ENCODE measurements around the gene MEN1. TPM values are rescaled to one million over a fixed set of nuclear protein-coding genes. Genes with fewer than 3 reads are reported as not detected.

Gene MEN1
- total RNA-seq, 1 experiment from 2014 or later = 54.5 TPM

GRCh38 chr11:64833509-64833908 is 23.2 kb upstream of the MEN1 start:
- intact Hi-C loops (cut with micrococcal nuclease; ENCODE audit: unreplicated experiment) = no loop called here
- TF ChIP-seq POLR2AphosphoS5 (IDR thresholded peaks at IDR 0.05; ENCODE audit: low read depth, low read length) (no peak), SIN3A (IDR thresholded peaks at IDR 0.05; ENCODE audit: borderline replicate concordance, insufficient read depth, low read depth, low read length) (no peak), TCF7L2 (IDR thresholded peaks at IDR 0.05; ENCODE audit: low read depth, low read length) (no peak), CTCF (IDR thresholded peaks at IDR 0.05) (no peak)
- TF ChIP-seq, protein P1, sequence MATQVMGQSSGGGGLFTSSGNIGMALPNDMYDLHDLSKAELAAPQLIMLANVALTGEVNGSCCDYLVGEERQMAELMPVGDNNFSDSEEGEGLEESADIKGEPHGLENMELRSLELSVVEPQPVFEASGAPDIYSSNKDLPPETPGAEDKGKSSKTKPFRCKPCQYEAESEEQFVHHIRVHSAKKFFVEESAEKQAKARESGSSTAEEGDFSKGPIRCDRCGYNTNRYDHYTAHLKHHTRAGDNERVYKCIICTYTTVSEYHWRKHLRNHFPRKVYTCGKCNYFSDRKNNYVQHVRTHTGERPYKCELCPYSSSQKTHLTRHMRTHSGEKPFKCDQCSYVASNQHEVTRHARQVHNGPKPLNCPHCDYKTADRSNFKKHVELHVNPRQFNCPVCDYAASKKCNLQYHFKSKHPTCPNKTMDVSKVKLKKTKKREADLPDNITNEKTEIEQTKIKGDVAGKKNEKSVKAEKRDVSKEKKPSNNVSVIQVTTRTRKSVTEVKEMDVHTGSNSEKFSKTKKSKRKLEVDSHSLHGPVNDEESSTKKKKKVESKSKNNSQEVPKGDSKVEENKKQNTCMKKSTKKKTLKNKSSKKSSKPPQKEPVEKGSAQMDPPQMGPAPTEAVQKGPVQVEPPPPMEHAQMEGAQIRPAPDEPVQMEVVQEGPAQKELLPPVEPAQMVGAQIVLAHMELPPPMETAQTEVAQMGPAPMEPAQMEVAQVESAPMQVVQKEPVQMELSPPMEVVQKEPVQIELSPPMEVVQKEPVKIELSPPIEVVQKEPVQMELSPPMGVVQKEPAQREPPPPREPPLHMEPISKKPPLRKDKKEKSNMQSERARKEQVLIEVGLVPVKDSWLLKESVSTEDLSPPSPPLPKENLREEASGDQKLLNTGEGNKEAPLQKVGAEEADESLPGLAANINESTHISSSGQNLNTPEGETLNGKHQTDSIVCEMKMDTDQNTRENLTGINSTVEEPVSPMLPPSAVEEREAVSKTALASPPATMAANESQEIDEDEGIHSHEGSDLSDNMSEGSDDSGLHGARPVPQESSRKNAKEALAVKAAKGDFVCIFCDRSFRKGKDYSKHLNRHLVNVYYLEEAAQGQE (IDR thresholded peaks at IDR 0.05; ENCODE audit: insufficient read depth in 1 of 2, low read depth in 2 of 2, low read length in 1 of 2) = no peak
- Histone ChIP-seq H3K27ac (ENCODE audit: low read length) (no peak overlapping the region), H3K9me3 (ENCODE audit: control insufficient read depth, insufficient read depth, low read depth, low read length) (no peaks in the 10 kb centered on the region), H3K27me3 (ENCODE audit: control insufficient read depth, insufficient read depth, low read length) (no peaks in the 10 kb centered on the region), H3K4me1 (ENCODE audit: control insufficient read depth, insufficient read depth, low read length) (peaks cover 18% of the 10 kb centered on the region), H3K36me3 (ENCODE audit: control insufficient read depth, insufficient read depth, low read length) (no peaks in the 10 kb centered on the region), H3K4me3 (ENCODE audit: low read depth in 2 of 2, low read length in 2 of 2) (no peak overlapping the region)
- POLR2A ChIA-PET = no interaction called here
- CTCF ChIA-PET = interaction anchor here (1.5 kb wide), 1 partner anchor 11 kb away, joined by 3 read pairs; the partner anchor contains the start of gene CDC42BPG
- DNase-seq (ENCODE audit: low read depth, low spot score) = no peak
- in situ Hi-C loops (cut with HindIII; ENCODE audit: low pct_unique_long_range_greater_than_20kb, low sequenced_read_pairs) = no loop called here
- no peak for ATAC-seq
- no TSS peak for BruUV-seq (replicated peaks)

DNA sequence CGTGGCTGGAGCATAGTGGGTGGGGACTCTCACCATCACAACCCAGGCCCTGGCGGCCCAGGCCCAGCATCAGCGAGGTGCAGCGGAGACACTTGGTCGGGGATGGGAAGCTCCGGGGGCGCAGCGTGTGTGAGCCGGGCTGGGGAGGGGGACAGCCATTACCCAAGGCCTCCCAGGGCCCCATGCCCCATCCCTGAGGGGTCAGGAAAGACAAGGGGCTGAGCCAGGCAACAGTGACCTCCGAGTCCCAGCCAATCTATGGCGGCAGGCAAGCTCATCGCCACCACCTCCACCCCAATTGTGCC is 22.8 kb upstream of the MEN1 start:
- ATAC-seq (no peak), DNase-seq (ENCODE audit: low read depth, low spot score) (no peak)
- peaks cover 18% of the 10 kb centered on the region for H3K4me1 ChIP-seq (ENCODE audit: control insufficient read depth, insufficient read depth, low read length)
- ChIA-PET POLR2A (no interaction called here), CTCF (no interaction called here)
- H3K27me3 ChIP-seq (ENCODE audit: control insufficient read depth, insufficient read depth, low read length) = no peaks in the 10 kb centered on the region
- no peak overlapping the region for H3K27ac ChIP-seq (ENCODE audit: low read length)
- no peaks in the 10 kb centered on the region for H3K9me3 ChIP-seq (ENCODE audit: control insufficient read depth, insufficient read depth, low read depth, low read length)
- no peak for TF ChIP-seq CTCF (IDR thresholded peaks at IDR 0.05)
- no peak for TF ChIP-seq SIN3A (IDR thresholded peaks at IDR 0.05; ENCODE audit: borderline replicate concordance, insufficient read depth, low read depth, low read length)
- TF ChIP-seq TCF7L2 (IDR thresholded peaks at IDR 0.05; ENCODE audit: low read depth, low read length) = no peak
- no peak for TF ChIP-seq POLR2AphosphoS5 (IDR thresholded peaks at IDR 0.05; ENCODE audit: low read depth, low read length)
- TF ChIP-seq, protein P1 (IDR thresholded peaks at IDR 0.05; ENCODE audit: insufficient read depth in 1 of 2, low read depth in 2 of 2, low read length in 1 of 2) = no peak
- no peak overlapping the region for H3K4me3 ChIP-seq (ENCODE audit: low read depth in 2 of 2, low read length in 2 of 2)
- H3K36me3 ChIP-seq (ENCODE audit: control insufficient read depth, insufficient read depth, low read length) = no peaks in the 10 kb centered on the region
- intact Hi-C loops (cut with micrococcal nuclease; ENCODE audit: unreplicated experiment) (no loop called here), in situ Hi-C loops (cut with HindIII; ENCODE audit: low pct_unique_long_range_greater_than_20kb, low sequenced_read_pairs) (no loop called here)
- no TSS peak for BruUV-seq (replicated peaks)

Measured in Panc1 (cell line).